HG03558 (cell line): ENCODE results near the gene LPIN1.

Experiments used
- ATAC-seq: cut with Tn5 transposase; IDR thresholded peaks from one replicate; pipeline ENCODE4 v1.9.1; 2021; ENCODE audit warnings: moderate number of reproducible peaks; ENCODE audit not compliant: unreplicated experiment; ENCODE audit errors: extremely low read depth

Gene LPIN1

GRCh38 chr2:11777886-11778415 lies 31.5 kb downstream of the LPIN1 start:
- no peak for ATAC-seq

GRCh38 chr2:11778416-11778815 lies 32.0 kb downstream of the LPIN1 start:
- no peak for ATAC-seq

DNA sequence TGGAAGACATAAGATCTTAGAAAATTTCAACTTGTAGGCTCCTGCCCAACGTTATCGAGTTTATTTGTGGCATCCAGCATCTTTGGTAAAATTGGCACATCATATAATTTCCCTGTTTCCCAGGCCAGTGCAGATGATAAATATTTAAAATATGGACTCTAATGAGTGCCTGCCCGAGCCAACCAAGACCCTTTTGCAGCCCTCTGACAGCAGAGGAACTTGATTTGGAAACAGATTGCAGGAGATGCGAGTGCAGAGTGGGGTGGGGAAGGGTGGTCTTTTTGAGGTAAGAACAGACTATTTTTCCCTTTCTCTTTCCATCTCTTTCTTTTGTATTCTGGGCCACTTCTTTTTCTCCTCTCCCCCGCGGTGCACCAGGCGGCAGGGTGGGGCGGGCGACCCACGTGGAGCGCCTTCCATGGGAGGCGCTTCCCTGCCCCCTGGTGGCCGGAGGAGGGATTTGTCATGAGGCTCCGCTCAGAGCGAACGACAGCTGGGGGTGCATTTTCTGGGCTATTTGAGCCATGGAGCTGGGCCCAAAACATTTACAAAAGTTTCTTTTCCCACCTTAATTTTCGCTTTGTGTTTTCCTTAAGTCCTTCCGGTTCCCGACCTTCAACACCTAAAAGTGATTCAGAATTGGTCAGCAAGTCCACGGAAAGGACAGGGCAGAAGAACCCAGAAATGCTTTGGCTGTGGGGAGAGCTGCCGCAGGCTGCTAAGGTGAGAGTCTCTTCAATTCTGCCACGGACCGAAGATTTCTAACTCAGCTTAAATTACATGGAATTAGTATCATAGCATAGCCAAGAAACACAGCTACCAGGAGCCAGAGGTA lies 32.7 kb downstream of the LPIN1 start:
- no peak for ATAC-seq

- no peak for ATAC-seq
Measured at GRCh38 chr2:11781602-11782001, 35.2 kb downstream of the LPIN1 start.

GRCh38 chr2:11784280-11784679 lies 37.8 kb downstream of the LPIN1 start:
- no peak for ATAC-seq

DNA sequence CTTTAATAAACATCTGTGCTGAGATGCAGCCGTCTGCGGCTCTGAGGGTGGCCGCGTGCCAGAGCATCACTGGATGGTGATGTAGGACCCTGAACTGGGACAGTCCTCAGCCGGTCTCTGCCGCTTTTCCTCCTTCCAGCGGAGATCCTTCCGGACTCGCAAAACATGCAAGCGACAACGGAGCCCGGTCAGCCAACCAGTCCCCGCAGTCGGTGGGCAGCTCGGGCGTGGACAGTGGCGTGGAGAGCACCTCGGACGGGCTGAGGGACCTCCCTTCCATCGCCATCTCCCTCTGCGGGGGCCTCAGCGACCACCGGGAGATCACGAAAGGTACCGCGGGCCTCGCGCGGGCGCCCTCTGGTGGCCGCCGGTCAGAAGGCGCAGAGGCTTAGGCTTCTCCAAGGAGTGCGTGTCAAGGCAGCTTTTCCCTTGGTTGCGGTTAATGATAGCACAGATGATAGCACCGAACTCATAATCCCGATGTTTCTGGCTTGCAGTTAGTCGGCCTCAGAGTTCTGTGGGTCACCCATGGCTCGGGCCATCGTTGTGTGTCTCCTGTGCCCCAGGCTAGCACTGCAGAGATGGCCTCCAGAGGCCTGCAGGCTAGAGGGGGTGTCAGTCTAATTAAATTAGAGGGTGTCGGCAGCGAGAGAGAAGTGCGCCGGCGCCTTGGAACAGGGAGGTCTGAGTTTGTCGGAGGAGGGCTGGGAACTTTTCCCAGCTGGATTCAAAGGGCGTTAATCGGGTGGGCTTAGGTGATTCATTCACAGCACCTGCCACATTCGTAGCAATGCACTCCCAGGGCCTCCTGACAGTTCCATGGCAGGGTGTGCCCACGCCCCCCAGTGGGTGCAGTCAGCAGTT lies 38.5 kb downstream of the LPIN1 start:
- no peak for ATAC-seq

GRCh38 chr2:11785611-11785940 lies 39.1 kb downstream of the LPIN1 start:
- no peak for ATAC-seq

DNA sequence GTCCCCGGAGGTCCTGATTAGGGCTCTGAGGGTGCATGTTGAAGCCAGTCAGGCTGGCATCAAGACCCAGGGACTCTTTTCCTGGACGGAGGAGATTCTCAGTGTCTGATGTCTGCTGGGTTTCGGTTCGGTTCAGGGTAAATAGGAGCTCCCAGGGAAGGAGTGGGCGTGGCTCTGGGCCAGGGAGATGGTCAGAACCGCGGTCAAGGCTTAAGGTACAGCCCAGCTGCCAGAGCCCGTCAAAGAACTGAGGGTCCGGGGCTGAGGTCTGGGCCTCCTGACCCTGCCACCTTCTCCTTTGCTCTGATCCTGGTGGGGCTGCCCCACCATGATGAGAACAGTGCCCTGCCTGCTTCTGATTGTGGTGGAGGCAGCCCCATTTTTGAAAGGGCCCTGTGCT lies 39.8 kb downstream of the LPIN1 start:
- ATAC-seq, result no peak

DNA sequence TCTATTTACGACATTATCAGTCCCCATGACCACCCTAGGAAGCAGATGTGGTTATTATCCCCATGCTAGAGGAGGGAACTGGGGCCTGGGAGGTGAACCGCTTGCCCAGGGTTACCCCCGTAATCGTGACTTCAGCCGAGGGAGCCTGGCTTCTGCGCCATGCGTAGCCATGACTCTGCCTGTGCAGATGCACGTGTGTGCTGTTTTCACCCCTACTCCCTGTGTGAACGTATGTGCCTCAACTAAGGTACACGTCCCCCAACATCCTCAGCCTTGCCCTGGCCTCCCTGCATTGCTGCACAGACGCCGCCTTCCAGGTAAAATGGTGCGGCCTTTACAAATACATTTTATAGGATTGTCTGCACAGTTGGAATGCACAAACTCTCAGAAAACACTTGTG lies 40.2 kb downstream of the LPIN1 start:
- ATAC-seq, result no peak

GRCh38 chr2:11787991-11788390 lies 41.6 kb downstream of the LPIN1 start:
- ATAC-seq, result no peak

DNA sequence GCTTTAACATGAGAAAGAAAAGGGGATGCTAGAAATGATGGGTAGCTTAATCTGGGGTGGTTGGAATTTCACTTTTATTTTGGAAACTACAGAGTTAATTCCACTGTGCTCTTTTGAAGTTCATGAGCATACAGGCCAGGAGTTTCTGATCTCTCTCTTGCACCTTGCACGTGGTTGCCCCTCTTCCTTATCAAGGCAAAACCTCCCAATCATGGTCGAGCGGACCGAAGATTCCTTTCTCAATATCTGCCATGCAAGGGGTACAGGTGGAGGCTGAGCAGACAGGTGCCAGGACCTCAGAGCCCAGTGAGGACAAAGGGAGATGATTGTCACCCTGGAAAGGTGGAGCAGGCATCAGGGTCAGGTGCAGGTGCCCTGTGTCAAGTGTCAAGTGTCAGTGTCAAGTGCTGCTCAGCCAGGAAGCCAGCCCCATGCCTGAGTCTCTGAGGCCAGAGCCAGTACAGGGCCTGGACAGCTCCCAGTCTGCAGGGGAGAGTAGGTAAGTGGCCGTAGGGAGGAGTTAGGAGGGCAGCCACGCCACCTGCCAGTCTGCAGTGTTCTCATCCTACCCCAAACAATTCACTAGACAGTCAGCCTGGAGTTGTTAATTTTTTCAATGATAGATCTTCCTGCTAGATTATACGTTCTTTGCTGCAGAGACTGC lies 42.2 kb downstream of the LPIN1 start:
- no peak for ATAC-seq

DNA sequence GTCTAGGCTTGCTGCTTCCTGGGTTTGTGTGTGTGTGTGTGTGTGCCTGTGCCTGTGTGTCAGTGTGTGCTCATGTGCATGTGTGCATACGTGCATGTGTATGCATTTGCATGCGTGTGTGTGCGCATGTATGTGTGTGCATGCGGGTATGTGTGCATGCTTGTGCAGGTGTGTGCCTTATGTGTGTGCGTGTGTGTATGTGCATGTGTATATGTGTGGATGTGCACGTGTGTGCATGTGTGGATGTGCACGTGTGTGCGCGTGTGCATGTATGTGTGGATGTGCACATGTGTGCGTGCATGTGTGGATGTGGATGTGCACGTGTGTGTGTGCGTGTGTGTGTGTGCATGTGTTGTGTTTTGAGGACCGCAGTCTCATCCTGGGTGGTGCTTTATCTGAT lies 42.8 kb downstream of the LPIN1 start:
- ATAC-seq, result no peak

DNA sequence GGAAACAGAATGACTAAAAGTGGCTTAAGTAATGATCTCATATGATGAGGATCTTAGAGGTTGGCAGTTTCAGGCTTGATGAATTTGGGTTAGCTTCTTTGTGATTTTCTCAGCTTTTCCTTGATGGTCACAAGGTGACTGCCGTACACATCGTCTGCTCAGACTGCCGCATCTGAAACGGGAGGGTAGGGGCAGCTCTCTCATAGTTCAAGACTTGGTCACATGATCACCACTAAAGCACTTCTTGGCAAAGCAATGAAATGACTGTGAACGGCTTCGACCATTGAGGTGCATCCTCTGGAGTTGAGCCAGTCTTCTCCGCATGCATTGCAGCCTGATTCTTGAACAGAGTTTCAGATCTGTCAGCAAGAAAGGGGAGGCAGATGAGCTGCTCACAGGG lies 43.8 kb downstream of the LPIN1 start:
- ATAC-seq, result no peak

GRCh38 chr2:11795590-11795989 lies 49.2 kb downstream of the LPIN1 start:
- ATAC-seq, result no peak

- no peak for ATAC-seq
Measured at GRCh38 chr2:11796190-11797171, 50.0 kb downstream of the LPIN1 start.

DNA sequence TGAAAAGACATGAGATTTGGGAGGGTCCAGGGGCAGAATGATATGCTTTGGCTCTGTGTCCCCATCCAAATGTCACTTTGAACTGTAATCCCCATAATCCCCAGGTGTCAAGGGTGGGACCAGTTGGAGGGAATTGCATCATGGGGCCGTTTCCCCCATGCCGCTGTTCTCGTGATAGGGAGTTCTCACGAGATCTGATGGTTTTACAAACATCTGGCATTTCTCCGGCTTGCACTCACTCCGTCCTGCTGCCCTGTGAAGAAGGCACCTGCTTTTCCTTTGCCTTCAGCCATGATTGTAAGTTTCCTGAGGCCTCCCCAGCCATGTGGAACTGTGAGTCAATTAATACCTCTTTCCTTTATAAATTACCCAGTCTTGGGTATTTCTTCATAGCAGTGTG lies 51.4 kb downstream of the LPIN1 start:
- no peak for ATAC-seq

- ATAC-seq, result no peak
Measured at GRCh38 chr2:11798701-11799435, 52.4 kb downstream of the LPIN1 start.

DNA sequence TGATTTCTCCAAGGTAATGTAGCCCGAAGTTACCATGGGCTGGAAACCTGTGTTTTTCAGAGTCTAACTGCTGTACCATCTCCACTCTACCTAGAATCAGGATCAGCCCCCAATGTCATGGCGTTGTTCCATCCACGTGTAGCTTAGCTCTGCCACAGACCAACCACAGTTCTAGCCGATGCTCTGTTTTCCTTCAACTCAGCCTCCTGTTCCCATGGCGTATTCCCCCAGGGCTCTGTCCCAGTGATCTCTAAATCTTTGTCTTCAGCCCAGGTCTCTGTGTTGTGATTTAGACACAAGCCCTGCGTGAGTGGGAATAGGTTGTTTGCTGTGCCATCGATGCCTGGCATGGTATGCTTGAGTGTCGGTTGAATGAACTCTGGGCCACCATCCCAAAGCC lies 53.4 kb downstream of the LPIN1 start:
- ATAC-seq, result no peak

DNA sequence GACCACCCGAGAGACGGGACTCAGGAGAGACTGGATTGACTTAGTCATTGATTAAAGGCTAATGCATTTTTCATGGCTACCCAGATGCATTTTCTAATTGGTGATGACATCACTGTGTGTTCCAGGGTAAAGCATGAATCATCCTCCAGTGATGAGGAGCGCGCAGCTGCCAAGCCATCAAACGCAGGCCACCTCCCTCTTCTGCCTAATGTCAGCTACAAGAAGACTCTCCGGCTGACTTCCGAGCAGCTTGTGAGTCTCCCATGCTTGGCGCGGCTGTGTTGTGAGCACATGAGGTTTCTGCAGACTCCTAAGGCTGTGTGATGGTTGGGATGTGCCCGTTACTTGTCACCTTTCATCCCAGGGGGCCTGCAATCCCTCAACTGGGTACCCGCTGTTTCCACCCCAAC lies 56.4 kb downstream of the LPIN1 start:
- ATAC-seq, result no peak
